PC-9 (cell line): ENCODE data around the gene CAMSAP3. TPM values are rescaled to one million over a fixed set of nuclear protein-coding genes. Genes with fewer than 3 reads are reported as not detected.

Source experiments
- BruUV-seq: library from RNA; stranded (reverse); fragments of 400-500 nt; replicated peaks from 2 replicates; lab custom pipeline; 2021; lab: Mats Ljungman, UMichigan
- CTCF ChIA-PET: fragments of 300-600 bp; sonication (Branson Sonifier 250); formaldehyde crosslinking; loops from one replicate; lab custom pipeline; 2022; ENCODE audit warnings: antibody characterized with exemption; lab: Charles Lee
- POLR2A ChIA-PET: fragments of 300-600 bp; sonication (Branson Sonifier 250); formaldehyde crosslinking; loops from one replicate; lab custom pipeline; 2022; ENCODE audit warnings: antibody characterized with exemption; ENCODE audit not compliant: unreplicated experiment; lab: Charles Lee
- DNase-seq, 2 experiments: peaks; one replicate each; pipeline versions ENCODE4 v3.0.0 to v3.0.0-alpha.2; 2015 to 2022; ENCODE audit warnings: mixed read lengths in 1 of 2
- H2AFZ ChIP-seq: fragments of 200-600 bp; sonication (generic); 2 replicates; pipeline ENCODE4 v1.8.1; 2017; ENCODE audit warnings: antibody characterized with exemption
- H3F3A ChIP-seq: fragments of 200-600 bp; sonication (generic); 2 replicates; pipeline ENCODE4 v1.8.1; 2017; ENCODE audit warnings: antibody characterized with exemption, mild to moderate bottlenecking, low read depth; ENCODE audit not compliant: insufficient read depth
- H3K27ac ChIP-seq: fragments of 200-600 bp; sonication (generic); 2 replicates; pipeline ENCODE4 v1.6.1; 2016; ENCODE audit warnings: mixed run types
- H3K27me3 ChIP-seq: fragments of 200-600 bp; sonication (generic); 2 replicates; pipeline ENCODE4 v1.6.1; 2016; ENCODE audit warnings: low read depth, mixed run types; ENCODE audit not compliant: insufficient read depth
- H3K36me3 ChIP-seq: fragments of 200-600 bp; sonication (generic); 2 replicates; pipeline ENCODE4 v1.6.1; 2016; ENCODE audit warnings: low read depth, mixed run types
- H3K4me1 ChIP-seq: fragments of 200-600 bp; sonication (generic); replicated peaks from 2 replicates; pipeline ENCODE4 v1.6.1; 2016; ENCODE audit warnings: mixed run types; ENCODE audit not compliant: insufficient read depth
- H3K4me2 ChIP-seq: fragments of 200-600 bp; sonication (generic); 2 replicates; pipeline ENCODE4 v1.6.1; 2017; ENCODE audit warnings: mixed run types
- H3K4me3 ChIP-seq: fragments of 200-600 bp; sonication (generic); 2 replicates; pipeline ENCODE4 v1.6.1; 2016; ENCODE audit warnings: mixed run types
- H3K79me2 ChIP-seq: fragments of 200-600 bp; sonication (generic); 2 replicates; pipeline ENCODE4 v1.6.1; 2017; ENCODE audit warnings: low read depth, mixed run types
- H3K9me2 ChIP-seq: fragments of 200-600 bp; sonication (generic); 2 replicates; pipeline ENCODE4 v1.8.1; 2017; ENCODE audit warnings: mild to moderate bottlenecking; ENCODE audit not compliant: insufficient read depth
- H3K9me3 ChIP-seq: fragments of 200-600 bp; sonication (generic); 2 replicates; pipeline ENCODE4 v1.8.1; 2016; ENCODE audit warnings: low read depth; ENCODE audit not compliant: insufficient read depth
- H4K20me1 ChIP-seq: fragments of 200-600 bp; sonication (generic); 2 replicates; pipeline ENCODE4 v1.8.1; 2017; ENCODE audit not compliant: insufficient read depth
- CTCF ChIP-seq: fragments of 200-600 bp; sonication (generic); conservative IDR thresholded peaks from 2 replicates; pipeline ENCODE4 v1.6.1; 2017; ENCODE audit warnings: mixed run types, antibody characterized with exemption, mild to moderate bottlenecking, moderate library complexity
- EZH2 ChIP-seq: fragments of 200-600 bp; sonication (generic); IDR thresholded peaks from 2 replicates; pipeline ENCODE4 v1.8.0; 2017; ENCODE audit warnings: antibody characterized with exemption, low read depth
- intact Hi-C: fragments of 100-400 bp; cut with micrococcal nuclease; formaldehyde crosslinking; loops from one replicate; pipeline ENCODE4 v1.10.0; 2022; ENCODE audit not compliant: unreplicated experiment
- total RNA-seq: library from RNA; stranded (reverse); gene quantifications from 2 replicates; pipeline ENCODE4 v1.2.3, GENCODE V29; 2021

Gene CAMSAP3
- total RNA-seq, 1 experiment from 2014 or later, result 25.9 TPM

DNA sequence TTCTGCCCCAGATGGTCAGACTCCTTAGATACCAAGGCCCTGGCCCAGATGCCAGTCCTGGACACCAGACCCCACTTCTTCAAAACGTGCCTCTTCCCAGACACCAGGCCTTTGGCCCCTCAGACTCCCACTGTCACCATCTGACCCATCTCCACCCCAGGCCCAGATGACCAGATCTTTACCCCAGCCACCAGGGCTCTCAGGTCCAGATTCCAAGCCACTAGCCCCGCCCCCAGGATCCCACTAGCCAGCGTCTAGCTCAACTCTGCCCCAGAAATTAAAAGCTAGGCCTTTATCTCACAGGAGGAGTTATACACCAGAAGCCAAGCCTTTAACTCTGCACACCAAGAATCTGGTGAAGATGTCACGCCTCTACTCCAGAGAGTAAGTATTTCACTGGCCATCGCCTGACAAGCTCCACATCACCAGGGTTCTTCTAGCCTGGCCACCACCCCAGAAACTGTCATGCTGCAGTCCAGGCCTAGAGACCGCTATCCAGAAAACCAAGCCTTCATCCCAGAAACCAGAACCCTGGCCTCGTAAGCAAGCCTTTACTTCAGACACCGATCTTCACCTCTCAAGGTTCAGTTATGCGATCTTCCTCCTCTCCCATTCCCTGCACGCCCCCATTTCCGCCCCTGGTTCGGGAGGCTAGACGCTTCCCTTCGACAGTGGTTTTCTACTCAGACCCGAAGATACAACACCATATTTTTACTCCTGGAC is 33.1 kb downstream of the CAMSAP3 start:
- Histone ChIP-seq H3K9me3 (no peaks in the 10 kb centered on the region), H3F3A (no peaks in the 10 kb centered on the region), H3K79me2 (peaks cover 63% of the 10 kb centered on the region), H4K20me1 (0 out of 2 replicates have a peak, but pooled peaks cover 10% of the 10 kb centered on the region), H3K36me3 (no peaks in the 10 kb centered on the region), H3K4me2 (peak overlapping the region; percentile 100), H3K27me3 (no peaks in the 10 kb centered on the region), H3K4me3 (peak overlapping the region; percentile 92), H3K9me2 (no peaks in the 10 kb centered on the region), H3K27ac (0 out of 2 replicates have a peak overlapping the region, but pooled peaks have one; percentile 4), H2AFZ (peak overlapping the region; percentile 70), H3K4me1 (peaks cover 18% of the 10 kb centered on the region)
- DNase-seq, result no peak
- ChIA-PET CTCF (interaction anchor here (1.0 to 1.6 kb wide), 2 partner anchors 24 to 60 kb away, joined by 6 to 11 read pairs; no protein-coding TSS in a partner anchor), POLR2A (interaction anchor here (0.6 to 1.0 kb wide), 2 partner anchors 9 to 292 kb away, joined by 4 to 8 read pairs; partner anchors contain the start of gene SNAPC2)
- TSS peak; percentile 79 for BruUV-seq
- no peak for TF ChIP-seq EZH2
- no peak for TF ChIP-seq CTCF
- intact Hi-C loops, result loop anchor here (1.0 kb wide), 1 partner anchor 9 kb away; no protein-coding TSS in a partner anchor

DNA sequence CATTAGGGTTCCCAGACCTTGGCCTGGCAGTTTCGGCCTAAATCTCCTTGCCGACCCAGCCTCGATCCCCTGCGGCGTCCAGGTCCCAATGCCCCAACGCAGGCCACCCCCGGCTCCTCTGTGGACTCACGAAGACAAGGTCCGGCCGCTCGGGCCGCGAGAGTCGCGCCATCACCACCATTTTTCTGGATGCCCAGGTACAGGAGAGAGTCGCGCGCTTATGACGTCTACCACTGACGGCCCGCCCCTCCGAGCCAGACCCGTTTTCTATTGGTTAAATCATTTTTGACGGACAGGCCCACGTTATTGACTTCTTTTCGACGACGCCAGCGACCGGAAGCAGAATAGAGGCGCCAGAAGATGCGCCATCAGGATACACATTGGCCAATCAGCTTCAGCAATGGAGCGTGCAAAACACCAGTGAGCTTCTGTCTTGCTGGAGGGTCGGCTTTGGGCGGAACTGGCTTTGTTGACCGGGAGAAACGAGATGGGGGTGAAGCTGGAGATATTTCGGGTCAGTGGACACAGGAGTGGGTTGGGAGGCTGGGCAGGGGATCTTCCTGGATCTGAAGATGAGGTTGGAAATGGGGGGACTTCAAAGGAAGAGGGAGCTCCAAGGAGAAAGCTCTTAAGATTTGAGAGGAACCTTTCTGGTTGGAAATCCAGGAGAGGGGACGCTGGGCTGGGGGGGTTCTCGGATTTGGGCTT is 33.8 kb downstream of the CAMSAP3 start, which contains the start of the genes PET100 and XAB2:
TSS of gene PET100 (plus strand) at position 447 of the 708 bp plus-strand sequence. CDS start at position 488, 41 bp downstream.
TSS of gene XAB2 (minus strand) at position 199 of the 708 bp plus-strand sequence. CDS start at position 181, 18 bp downstream.
- Histone ChIP-seq H3K79me2 (peaks cover 63% of the 10 kb centered on the region), H3F3A (no peaks in the 10 kb centered on the region; the same call in 1 of the 2 replicates), H4K20me1 (0 out of 2 replicates have a peak, but pooled peaks cover 10% of the 10 kb centered on the region), H3K27me3 (no peaks in the 10 kb centered on the region), H3K27ac (peak within 1 kb of the TSS; percentile 45), H3K4me3 (peak within 1 kb of the TSS; percentile 92), H3K4me1 (peaks cover 18% of the 10 kb centered on the region), H3K9me3 (no peaks in the 10 kb centered on the region), H3K9me2 (no peaks in the 10 kb centered on the region), H3K4me2 (peak within 1 kb of the TSS; percentile 100), H2AFZ (peak within 1 kb of the TSS; percentile 70), H3K36me3 (no peaks in the 10 kb centered on the region)
- ChIA-PET CTCF (interaction anchor here (0.5 to 1.6 kb wide), 5 partner anchors 10 to 316 kb away, joined by 3 to 12 read pairs (median 6); no protein-coding TSS in a partner anchor), POLR2A (interaction anchor here (0.6 to 1.0 kb wide), 3 partner anchors 10 to 291 kb away, joined by 4 to 15 read pairs (median 8); partner anchors contain the start of gene SNAPC2)
- no peak for TF ChIP-seq CTCF
- no peak for TF ChIP-seq EZH2
- peak; percentile 95 to 98 for DNase-seq
- intact Hi-C loops, result loop anchor here (1.0 kb wide), 1 partner anchor 10 kb away; no protein-coding TSS in a partner anchor
- no TSS peak for BruUV-seq

- H3K4me1 ChIP-seq, result peaks cover 19% of the 10 kb centered on the region
- POLR2A ChIA-PET, result no interaction called here
- no peak for DNase-seq
- no peaks in the 10 kb centered on the region for H3K36me3 ChIP-seq
- BruUV-seq, result no TSS peak
- H3K9me2 ChIP-seq, result no peaks in the 10 kb centered on the region
- no peak overlapping the region for H3K27ac ChIP-seq
- TF ChIP-seq CTCF, result no peak
- no peak for TF ChIP-seq EZH2
- H3F3A ChIP-seq, result peaks cover 12% of the 10 kb centered on the region; the same call in 1 of the 2 replicates
- peaks cover 52% of the 10 kb centered on the region for H3K79me2 ChIP-seq
- no peak overlapping the region for H3K4me2 ChIP-seq
- no peak overlapping the region for H2AFZ ChIP-seq
- CTCF ChIA-PET, result no interaction called here
- H3K27me3 ChIP-seq, result no peaks in the 10 kb centered on the region
- no peaks in the 10 kb centered on the region for H3K9me3 ChIP-seq
- H3K4me3 ChIP-seq, result no peak overlapping the region
- intact Hi-C loops, result no loop called here
- 0 out of 2 replicates have a peak, but pooled peaks cover 9% of the 10 kb centered on the region for H4K20me1 ChIP-seq
Observed at GRCh38 chr19:7631577-7631976, 35.9 kb downstream of the CAMSAP3 start.
